Retinal pigment epithelial cell (primary cell): Measurements from ENCODE around the gene CEACAM21.

Source experiments
- DNase-seq: peaks from one replicate; pipeline ENCODE4 v3.0.0-alpha.2; 2010; ENCODE audit warnings: low read depth
- H3K4me3 ChIP-seq: 2 replicates; pipeline ENCODE4 v1.5.1; 2011; ENCODE audit warnings: mild to moderate bottlenecking, low read length, control low read depth, moderate library complexity
- CTCF ChIP-seq: conservative IDR thresholded peaks from 2 replicates; pipeline ENCODE4 v1.5.1; 2011; ENCODE audit warnings: low read depth, low read length, control low read depth, inconsistent platforms

Gene CEACAM21

GRCh38 chr19:41616792-41617621 is 41.0 kb downstream of the CEACAM21 start:
- H3K4me3 ChIP-seq, result no peak overlapping the region
- DNase-seq, result no peak
- no peak for TF ChIP-seq CTCF

DNA sequence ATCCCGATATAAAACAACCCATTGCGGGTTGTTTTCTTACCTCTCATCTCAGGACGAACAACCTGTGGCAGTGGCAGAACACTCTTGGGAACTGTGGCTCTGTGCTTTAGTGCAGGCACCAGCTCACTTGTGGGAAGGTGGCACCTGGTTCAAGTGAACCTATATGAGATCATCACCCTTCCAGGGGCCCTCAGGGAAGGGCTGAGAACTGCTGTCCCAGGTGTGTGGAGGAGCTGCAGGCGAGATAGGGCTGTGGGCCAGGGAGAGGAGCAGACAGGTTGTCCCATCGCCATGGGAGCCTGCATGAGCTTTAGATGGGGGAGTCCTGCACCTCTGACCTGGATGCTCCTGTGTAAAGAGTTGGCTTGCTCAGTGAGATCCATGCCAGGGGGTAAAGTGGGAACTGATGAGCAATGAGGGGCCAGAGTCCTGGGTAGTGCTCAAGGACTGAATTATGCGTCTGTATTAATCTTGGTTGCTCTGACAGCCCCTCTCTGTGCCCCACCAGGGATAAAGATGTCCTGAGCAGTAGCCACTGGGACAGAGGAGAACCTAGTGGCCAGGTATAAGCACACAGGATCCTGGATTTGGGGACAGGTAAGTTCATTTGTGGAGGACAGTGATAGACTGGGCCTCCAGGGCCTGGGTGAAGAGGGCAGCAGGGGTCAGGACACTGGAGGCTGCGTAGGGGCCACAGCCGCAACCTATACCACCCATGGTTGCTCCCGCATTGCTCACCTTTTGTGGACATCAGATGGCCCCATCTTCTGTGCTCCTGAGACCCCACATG is 42.2 kb downstream of the CEACAM21 start:
- TF ChIP-seq CTCF, result no peak
- no peak overlapping the region for H3K4me3 ChIP-seq
- DNase-seq, result no peak

DNA sequence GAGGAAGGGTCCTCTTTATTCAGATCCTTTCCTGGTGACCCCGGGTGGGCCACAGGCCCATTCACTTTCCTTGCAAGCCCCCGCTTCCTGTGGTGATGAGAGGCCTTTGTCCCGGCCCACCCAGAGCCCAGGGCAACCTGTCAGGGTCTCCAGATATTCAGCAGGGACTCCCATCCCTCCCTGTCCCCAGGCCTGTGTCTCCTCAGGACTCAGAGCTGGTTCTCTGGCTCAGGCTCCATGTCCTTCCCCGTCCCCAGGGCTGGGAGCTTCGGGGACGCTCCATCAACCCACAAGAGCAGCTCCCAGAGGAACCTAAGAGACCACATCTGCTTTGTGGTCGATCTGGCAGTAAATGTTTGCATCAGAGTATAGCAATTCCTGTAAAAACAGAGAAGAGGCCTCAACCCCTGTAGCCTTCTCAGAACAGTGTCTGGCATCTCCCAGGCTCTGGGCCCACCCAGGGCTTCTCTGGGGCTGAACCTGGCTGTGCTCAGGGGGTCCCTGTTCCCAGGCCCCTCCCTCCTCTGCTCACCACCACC is 43.1 kb downstream of the CEACAM21 start:
- no peak overlapping the region for H3K4me3 ChIP-seq
- TF ChIP-seq CTCF, result no peak
- DNase-seq, result no peak

DNA sequence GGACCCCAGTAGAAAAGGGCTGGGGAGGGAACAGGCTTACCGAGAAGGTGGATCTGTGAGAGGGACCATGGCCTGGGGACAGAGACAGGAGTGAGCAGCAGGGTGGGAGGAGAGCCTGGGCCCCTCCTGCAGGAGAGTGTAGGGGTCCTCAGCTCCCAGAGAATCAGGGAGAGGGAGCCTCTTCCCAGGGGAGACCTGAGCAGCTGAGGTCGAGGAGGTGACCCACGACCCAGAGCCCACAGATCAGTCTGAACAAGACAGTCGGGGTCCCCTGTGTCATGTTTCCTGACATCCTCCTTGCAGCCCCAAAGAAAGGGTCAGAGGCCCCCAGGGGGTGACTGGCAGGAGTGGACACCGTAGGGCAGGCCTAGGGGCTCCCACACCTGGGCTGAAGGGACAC is 44.2 kb downstream of the CEACAM21 start:
- no peak overlapping the region for H3K4me3 ChIP-seq
- TF ChIP-seq CTCF, result no peak
- DNase-seq, result no peak

DNA sequence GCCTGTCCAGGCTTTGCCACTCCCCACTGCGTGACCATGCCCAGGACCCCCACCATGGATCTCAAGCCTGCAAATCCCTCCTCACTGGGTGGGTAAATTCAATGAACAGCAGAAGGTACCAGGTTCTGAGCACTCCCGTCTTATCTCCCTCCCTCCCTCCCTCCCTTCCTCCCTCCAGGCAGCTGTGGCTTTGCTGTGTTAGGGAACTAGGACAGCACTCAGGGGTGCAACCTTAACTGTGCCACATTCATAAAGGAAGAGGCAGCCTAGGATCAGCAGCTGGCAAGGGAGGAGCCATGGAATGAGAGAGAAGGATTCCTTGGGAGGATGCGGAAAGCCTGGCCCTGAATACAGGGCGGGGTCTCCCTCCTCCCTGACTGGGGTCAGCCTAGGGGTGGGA is 45.3 kb downstream of the CEACAM21 start:
- no peak for TF ChIP-seq CTCF
- H3K4me3 ChIP-seq, result no peak overlapping the region
- no peak for DNase-seq

DNA sequence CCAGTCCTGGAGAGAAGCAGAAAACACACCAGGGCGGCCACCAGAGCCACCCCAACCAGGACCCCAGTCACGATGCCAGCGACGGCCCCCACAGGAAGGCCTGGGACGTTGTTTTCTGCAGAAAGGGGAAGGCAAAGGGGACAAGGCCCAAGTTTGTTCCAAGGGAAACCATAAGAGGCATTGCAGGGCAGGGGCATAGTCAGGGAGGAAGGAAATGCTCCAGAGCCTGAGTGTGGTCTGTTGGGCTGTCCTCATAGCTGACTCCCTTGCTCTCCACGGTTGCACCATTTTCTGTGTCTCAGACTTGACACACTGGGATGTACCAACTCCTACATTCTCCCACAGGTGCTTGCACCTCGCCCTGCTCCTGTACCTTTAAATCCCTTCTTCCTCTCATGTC is 45.7 kb downstream of the CEACAM21 start:
- no peak for DNase-seq
- no peak overlapping the region for H3K4me3 ChIP-seq
- no peak for TF ChIP-seq CTCF
